Activated CD8-positive, alpha-beta memory T cell treated with anti-CD3 and anti-CD28 coated beads for 48 hours (primary cell): ENCODE data around the gene GPX4.

Experiments
- DNase-seq, 3 experiments: peaks; one replicate each; pipeline ENCODE4 v3.0.0-alpha.2; 2020; ENCODE audit warnings: low read depth in 2 of 3, low spot score in 2 of 3

GPX4 gene

DNA sequence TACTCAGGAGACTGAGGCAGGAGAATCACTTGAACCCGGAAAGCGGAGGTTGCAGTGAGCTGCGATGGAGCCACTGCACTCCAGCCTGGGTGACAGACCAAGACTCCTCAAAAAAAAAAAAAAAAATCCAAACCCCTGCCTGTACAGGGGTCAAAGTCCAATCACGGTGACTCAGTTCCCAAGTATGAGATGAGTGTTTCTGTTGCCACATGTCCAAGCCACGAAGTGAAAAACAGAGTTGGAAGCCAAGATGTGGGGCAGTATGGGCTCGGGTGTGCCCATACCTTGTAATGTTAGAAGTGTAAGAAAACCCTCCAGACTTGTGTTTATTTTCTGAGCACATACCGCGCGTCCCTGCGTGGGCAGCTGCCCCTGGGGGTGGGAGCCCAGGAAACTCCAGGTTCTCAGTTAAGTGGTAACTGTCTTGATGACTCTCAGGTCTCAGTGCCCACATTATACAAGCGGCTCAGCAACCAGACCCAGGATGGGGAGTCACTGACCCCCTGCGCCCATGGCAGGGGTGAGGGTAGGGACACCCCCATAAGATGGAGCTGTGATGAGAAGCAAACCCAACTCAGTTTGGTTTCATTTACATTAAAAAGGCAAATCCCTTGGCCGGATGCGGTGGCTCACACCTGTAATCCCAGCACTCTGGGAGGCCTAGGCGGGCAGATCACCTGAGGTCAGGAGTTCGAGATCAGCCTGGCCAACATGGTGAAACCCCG is 1.2 kb upstream of the GPX4 start:
- DNase-seq: peak in 2 of 3 experiments; percentile 63

DNA sequence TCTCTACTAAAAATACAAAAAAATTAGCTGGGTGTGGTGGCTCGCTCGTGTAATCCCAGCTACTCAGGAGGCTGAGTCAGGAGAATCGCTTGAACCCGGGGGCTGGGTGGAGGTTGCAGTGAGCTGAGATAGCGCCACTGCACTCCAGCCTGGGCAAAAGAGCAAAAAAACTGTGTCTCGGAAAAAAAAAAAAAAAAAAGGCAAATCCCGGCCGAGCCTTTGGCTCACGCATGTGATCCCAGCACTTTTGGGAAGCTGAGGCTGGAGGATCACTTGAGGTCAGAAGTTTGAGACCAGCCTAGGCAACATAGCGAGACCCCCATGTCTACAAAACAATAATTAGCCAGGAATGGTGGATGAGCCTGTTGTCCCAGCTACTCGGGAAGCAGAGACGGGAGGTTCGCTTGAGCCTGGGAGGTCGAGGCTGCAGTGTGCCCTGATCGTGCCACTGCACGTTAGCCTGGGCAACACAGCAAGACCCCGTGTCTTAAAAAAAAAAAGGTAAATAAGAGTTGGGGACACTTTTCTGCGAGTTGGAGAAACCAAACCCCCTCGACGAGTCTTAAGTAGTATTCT is 574 bp upstream of the GPX4 start:
- no peak for DNase-seq

DNA sequence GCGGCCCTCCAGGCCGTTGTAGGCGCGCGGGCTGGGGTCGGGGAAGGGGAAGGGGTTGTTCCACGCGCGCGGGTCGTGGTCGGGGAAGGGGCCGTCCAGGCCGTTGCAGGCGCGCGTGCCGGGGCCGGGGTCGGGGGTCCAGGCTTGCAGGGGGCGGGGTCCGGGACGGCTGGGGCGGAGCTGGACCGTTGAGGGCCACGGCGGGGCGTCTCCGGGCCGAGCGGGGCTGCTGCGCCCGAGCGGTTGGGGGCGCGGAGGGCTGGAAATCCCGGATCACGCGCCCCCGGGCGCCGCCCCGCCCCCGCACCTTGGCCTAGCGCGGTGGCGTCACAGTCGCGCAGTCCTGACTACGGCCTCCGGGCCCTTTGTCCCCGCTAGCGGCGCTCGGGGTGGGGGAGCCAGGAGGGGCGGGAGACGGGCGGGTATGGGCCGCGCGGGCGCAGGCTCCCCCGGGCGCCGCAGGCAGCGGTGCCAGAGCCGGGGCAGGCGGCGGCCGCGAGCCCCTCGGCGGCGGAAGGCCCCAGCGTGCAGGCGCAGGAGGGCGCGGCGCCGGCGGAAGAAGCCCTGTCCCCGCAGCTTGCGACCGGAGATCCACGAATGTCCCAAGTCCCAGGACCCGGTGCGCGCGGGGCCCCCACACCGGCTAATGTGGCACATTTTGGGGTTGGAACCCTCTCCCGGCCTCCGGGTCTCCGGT is 665 bp downstream of the GPX4 start:
- peak in 1 of 3 experiments; percentile 69 for DNase-seq

DNA sequence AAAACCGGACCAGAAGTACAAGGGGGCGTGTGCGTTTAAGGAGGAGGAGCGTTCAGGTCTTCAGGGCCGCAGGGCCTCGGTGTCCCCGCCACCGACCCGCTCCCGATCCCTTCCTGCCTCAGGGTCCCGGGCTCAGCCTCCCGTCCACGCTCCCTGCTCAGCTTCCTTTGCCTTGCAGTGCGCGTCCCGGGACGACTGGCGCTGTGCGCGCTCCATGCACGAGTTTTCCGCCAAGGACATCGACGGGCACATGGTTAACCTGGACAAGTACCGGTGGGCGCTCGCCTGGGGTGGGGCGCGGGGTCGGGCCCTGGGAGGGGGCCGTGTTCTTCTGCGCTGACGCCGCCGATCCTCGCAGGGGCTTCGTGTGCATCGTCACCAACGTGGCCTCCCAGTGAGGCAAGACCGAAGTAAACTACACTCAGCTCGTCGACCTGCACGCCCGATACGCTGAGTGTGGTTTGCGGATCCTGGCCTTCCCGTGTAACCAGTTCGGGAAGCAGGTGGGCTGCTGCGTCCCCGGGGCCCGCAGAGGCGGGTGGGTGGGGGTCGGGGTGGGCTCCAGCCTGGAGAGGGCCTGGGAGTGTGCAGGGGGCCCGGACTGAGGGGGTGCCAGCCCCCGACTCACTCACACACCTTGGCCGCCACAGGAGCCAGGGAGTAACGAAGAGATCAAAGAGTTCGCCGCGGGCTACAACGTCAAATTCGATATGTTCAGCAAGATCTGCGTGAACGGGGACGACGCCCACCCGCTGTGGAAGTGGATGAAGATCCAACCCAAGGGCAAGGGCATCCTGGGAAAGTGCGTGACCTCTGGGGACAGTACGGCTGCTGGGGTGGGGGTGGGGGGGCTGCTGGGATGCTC is 1.4 kb downstream of the GPX4 start:
- DNase-seq: no peak

DNA sequence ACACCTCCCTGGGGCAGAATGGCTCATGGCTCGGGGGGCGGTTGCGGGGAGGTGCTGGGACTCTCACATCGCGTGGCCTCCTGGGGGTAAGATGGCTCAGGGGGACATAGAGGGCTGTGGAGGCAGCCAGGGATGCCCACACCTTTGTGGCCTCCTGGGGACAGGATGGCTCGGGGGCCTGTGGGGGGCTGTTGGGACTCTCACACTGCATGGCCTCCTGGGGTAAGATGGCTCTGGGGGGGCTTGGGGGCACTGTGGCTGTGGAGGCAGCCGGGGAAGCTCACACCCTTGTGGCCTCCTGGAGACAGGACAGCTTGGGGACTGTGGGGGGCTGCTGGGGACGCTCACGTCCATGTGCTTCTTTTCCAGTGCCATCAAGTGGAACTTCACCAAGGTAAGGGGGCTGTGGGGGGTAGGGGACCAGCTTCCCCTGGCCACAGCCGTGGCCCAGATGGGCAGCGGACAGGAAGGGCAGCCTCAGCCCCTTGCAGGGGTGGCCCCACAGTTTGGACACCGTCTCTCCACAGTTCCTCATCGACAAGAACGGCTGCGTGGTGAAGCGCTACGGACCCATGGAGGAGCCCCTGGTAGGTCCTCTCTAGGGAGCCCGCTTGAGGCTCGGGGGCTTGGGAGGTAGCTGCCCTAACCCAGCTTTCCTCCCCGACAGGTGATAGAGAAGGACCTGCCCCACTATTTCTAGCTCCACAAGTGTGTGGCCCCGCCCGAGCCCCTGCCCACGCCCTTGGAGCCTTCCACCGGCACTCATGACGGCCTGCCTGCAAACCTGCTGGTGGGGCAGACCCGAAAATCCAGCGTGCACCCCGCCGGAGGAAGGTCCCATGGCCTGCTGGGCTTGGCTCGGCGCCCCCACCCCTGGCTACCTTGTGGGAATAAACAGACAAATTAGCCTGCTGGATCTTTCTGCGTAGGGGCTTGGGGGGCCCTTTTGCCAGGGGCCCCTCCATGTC is 2.4 kb downstream of the GPX4 start:
- no peak for DNase-seq

DNA sequence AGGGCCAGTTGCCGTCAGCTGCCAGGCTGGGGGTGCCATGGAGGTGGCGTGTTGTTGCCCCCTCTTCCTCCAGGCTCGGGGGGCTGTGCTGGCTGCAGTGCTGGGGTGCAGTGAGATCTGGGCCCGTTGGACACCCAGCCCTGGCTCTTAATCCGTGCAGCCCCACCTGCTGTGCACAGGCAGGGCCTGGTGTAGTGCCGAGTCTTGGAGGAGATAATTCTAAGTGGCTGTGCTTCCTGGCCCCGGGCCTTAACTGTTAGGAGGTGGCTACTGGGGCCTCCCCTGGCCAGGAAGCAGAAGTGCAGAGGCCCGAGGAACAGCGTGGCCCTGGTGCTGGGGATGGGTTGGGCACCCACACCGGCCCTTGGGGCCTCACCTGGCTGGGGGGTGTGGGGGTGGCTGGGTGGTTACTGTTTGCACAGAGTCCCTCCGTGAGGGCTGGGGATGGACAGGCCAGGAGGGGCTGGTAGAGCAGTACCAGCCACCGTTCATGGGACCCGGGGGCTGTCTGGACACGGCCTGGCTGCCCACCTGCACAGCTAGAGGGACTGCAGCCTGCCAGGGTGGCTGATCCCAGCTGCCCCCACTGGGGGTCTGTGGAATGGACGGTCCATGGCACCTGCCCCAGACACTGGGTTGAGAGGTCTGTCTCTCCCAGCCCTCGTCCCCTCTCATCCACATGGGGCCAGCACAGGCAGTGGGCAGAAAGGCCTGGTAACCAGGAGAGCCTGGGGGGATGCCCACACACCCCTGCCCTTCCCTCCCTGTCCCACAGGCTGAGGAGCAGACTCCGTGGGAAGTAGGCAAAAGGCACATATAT is 3.3 kb downstream of the GPX4 start:
- DNase-seq: no peak

DNA sequence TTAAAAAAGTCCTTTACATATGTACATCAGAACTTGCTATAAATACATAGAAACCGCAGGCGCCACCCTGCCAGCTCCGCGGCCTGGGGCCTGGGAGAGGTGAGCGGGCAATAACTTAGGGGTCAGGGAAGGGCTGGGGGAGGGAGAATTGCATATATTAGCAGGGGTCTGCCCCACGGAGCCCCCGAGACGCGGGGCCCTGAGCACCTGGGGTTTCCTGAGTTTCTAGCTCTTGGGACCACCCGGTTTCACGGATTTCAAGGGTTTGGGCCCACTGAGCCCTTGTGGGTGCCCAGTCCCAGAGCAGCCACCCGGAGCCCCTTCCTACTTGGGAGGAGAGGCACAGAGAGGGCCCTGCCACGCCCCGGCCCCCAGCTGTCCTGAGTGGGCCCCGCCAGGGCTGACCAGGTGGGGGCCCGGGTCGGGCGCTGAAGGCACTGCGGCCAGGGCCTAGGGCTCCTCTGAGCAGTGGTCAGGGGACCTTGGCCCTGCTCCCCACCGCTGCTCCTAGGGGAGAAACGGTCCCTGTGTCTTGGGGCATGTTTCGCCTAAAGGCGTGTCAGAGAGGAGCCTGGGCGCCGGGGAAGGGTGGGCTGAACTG is 4.0 kb downstream of the GPX4 start:
- no peak for DNase-seq

DNA sequence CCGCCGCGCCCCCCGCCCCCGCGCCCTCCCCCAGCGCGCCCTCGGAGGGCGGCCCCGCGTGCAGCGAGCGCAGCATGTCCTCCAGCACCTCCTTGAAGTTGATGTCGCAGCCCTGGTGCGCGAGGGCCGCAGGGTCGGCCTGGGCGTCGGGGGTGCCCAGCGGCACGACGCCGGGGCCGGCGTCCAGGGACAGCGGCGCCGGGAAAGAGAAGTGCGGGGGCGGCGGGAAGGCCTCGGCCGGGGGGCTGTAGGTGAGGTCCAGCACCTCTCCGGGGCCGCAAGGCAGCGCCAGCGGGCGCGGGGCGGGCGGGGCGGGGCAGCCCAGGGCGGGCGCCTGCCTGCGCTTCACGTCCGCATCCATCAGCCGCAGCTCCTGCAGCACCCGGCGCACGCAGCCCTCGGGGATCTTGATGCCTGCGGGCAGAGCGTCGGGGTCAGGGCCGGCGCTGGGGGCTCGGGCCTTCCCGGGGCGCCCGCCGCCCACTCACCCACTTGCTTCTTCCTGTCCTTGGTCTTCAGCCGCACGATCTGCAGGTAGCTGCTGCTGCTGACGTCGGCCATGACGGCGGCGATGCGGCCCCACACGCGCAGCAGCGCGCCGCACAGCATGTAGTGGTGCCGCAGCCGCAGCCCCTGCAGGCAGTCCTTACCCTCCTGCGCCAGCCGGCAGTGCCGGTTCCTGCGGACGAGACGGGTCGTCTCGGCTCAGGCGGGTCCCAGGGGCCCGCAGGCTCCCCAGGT is 4.7 kb downstream of the GPX4 start:
- DNase-seq: no peak

DNA sequence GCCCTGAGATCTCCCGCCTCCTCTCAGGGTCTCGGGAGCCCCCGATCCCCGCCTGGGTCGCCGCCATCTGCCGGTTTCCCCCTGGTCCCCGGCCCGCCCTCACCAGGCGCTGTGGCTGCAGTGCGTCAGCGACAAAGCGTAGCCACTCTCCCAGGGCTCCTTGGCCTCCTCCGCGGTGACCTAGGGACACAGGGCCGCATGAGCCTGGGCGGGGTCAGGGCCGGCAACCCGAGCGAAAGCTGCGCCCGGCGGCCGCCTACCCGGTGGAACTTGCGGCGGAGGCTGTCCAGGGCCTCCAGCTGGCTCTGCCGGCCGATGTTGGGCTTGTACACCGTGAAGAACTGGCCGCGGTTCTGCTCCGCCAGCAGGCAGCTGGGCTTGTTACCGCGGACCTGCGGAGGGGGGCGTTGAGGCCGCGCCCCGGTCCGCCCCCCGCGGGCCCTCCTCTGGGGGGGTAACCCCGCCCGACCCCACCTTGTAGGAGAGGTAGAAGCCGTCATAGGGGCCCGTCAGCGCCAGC is 5.3 kb downstream of the GPX4 start:
- DNase-seq: no peak

DNA sequence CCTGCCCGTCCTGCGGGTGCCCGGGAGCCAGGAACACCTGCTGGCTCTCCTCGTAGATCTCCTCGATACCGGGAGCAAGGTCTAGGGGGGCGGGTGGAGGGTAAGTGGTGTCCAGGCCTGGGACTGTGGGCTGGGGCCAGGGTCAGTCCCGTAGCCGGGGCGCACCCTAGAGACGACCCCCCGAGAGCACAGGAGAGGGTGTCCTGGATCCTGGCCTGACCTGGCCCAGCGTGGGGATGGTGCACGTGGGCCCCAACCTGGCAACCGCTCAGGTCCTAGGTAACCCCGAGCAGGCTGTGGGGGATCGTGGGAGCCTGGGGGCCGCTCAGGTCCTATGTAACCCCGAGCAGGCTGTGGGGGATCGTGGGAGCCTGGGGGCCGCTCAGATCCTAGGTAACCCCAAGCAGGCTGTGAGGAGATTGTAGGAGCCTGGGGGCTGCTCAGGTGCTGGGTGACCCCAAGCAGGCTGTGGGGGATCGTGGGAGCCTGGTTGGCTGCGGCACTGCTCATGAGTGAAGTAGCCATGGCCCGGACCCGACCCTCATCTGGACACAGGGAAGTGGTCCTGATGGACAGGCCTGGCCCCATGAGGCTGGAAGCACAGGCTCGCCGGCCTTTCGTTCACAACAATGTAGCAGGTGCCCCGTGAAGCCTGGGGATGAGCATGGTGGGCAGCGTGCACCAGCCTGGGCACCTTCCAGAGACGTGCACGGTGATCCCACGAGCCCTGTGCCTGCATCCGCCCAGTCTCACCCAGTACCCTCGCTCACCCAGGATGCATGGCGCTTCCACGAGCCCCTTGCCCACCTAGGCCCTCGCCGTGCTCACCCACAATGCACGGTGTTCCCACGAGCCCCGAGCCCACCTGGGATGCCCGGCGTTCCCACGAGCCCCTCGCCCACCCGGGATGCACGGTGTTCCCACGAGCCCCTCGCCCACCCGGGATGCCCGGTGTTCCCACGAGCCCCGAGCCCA is 6.2 kb downstream of the GPX4 start:
- DNase-seq: no peak

DNA sequence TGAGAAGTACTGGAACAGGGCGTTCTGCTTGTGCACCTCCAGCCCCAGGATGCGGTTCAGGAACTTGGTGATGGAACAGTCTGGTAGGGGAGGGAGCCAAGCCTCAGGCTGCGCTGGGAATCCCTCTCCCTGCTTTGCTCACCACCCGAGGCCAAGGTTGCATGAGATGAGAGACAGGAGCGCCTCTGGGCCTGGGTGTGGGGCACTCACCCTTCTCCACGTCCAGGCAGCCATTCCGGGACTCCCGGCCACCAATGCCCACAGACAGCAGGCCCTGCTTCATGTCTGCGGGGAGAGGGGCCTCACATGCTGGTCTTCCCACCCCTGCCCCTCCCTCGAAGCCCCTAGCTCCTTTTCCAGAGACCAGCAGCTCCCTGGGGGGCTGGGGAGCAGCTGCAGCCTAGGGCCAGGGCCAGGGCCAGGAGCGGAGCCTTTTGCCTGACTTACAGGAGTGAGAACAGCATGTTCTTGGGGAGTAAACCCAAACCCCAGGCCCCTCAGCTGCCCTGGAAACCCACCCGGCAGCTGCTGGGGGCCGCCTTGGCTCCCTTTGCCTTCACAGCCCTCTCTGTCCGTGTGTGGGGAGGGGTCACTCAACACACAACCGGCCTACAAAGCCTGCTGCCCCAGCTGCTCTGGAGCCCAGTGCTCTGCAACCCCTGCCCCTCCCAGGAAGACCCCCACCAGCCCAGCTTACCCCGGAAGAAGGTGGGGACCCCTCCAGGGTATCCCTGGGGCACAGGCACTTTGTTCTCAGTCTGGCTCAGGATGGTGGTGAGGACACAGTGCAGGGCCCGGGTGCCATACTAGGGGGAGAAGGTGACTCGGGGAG is 7.2 kb downstream of the GPX4 start:
- DNase-seq: no peak

DNA sequence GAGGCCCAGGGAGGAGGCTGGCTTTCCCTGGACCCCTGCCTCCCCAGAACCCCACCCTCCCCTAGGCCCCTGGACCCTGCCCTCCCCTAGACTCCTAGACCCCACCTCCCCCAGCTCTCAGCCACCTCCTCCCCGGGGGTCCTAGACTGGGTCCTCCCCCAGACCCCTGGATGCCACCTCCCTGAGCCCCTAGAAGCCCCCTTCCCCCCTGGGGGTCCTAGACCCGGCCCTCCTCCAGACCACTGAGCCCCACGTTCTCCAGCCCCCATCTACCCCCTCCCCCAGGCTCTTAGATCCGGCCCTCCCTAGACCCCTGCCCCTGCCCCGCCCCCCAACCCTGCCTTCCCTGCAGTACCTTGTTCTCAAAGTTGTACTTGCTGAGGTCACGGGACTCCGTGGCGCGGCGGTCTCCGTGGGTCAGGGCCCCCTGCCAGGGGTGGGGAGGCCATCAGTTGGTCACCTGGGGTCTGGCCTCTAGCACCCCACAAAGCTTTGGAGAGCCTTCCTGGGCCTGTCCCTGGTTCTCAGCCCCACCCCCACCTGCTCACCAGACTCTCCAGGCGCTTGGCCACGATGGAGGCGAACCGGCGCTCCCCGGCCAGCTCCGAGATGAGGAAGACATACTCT is 8.0 kb downstream of the GPX4 start:
- no peak for DNase-seq

DNA sequence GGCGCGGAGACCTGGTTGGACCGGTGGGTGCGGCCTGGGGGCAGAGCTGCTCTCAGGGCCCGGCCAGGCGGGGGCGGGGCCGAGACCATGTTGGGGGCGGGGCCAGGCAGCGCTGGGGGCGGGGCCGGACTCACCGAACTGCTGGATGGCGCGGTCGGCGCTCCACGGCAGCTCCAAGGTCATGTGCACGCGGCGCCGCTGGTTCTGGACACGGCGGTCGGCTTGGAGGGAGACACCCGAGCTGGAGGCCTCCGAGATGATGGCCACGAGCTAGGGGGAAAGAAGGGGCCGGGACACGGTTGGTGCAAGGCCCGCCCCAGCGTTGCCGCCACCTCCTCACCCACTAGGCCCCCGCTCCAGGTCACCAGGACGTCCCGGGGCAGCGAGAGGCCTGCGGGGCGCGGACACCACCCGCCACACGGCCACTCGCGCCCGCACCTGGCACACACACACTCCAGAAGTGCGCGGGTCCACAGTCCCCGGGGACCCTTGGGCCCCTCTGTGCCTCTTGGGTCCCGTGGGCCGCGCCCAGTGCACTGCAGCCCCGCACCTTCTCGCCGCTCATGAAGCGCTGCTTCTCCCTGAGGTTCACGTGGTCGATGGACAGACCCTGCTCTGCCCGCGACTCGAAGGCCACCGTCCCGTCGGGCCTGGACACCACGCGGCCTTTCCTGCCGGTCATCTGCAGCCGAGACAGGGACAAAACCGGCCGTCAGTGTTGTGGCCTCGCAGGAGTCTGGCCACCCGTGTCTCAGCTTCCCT is 8.7 kb downstream of the GPX4 start:
- no peak for DNase-seq

DNA sequence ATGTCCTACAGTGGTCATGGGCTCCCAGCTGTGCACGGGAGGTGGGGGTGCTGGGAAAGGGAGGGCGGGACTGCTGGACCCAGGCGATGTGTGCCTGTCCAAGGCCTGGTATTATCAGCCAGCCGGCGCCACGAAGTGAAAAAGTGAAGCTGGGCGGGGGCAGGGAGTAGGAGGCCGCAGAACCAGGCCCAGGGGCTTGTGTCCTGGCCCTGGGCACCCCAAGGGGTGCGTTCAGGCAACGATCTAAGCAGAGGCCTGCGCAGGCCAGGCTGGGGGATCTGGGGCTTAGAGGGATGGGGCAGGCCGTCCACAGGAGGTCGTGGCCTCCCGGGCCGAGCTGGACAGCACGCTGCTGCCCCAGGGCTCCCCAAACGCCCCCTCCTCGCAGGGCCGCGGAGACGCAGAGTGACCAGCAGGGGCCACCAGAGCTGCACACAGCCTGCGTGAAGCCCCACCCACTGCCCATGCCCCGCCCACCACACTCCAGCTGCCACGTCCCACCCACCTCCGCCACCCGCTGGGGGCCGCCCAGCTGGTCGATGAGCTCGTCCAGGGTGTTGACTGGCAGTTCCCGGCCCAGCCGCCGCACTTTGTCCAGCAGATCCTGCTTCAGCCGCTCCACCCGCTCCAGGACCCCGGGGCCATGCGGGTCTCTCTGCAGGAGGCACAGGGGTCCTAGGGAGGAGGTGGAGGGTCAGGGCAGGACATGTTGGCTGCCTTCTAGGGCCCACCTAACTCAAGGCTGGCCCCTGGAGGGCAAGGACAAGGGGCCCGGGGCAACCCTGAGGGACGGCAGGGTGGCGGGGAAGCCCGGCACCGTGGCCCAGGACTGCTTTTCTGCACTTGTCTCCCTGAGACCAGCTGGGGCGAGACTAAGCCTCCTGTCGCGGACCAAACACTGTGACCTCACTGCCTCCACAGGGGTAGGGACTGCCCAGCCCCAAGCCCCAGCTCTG is 9.5 kb downstream of the GPX4 start:
- DNase-seq: peak; percentile 66 to 80 (median 73)
